K562 (cell line): ENCODE results near the gene C3AR1. TPM values are rescaled to one million over a fixed set of nuclear protein-coding genes. Genes with fewer than 3 reads are reported as not detected.
A peak's percentile ranks its signal among the peaks of the same experiment; 100 is the strongest.

ENCODE experiments used
- COPS2 ChIP-seq: fragments of 450-650 bp; conservative IDR thresholded peaks from 2 replicates; pipeline ENCODE4 v1.6.1; 2016; ENCODE audit warnings: mild to moderate bottlenecking, moderate library complexity
- ERF ChIP-seq: fragments of 450-650 bp; formaldehyde crosslinking; IDR thresholded peaks from 2 replicates; pipeline ENCODE4 v1.4.0; 2020; ENCODE audit warnings: mild to moderate bottlenecking, mixed read lengths
- ETS2 ChIP-seq: IDR thresholded peaks from 2 replicates; pipeline ENCODE4 v1.6.1; 2016; ENCODE audit warnings: borderline replicate concordance, missing genetic modification characterization, mild to moderate bottlenecking, moderate library complexity, missing compliant biosample characterization; ENCODE audit not compliant: poor library complexity, severe bottlenecking
- GABPA ChIP-seq: fragments of 200-800 bp; sonication (Bioruptor generic); conservative IDR thresholded peaks from 2 replicates; pipeline ENCODE4 v1.6.1; 2016; ENCODE audit warnings: low read depth, missing genetic modification characterization, missing compliant biosample characterization
- JUND ChIP-seq, 2 experiments: IDR thresholded peaks; 2 replicates in 1 of 2; 3 replicates in 1 of 2; pipeline ENCODE4 v1.6.1; 2011; ENCODE audit warnings: borderline replicate concordance in 2 of 2, low read depth in 2 of 2, low read length in 2 of 2, improper control_type of control experiment in 1 of 2, missing biosample characterization in 1 of 2, missing genetic modification characterization in 1 of 2, missing genetic modification reagents in 1 of 2
- KLF1 ChIP-seq: fragments of 450-650 bp; IDR thresholded peaks from 2 replicates; pipeline ENCODE4 v1.6.1; 2016; ENCODE audit warnings: missing genetic modification characterization, missing compliant biosample characterization
- MEF2D ChIP-seq: conservative IDR thresholded peaks from 2 replicates; pipeline ENCODE4 v1.6.1; 2016; ENCODE audit warnings: low read depth, missing genetic modification characterization, missing compliant biosample characterization
- PHB ChIP-seq: fragments of 250-450 bp; sonication (Bioruptor Pico); IDR thresholded peaks from 2 replicates; pipeline ENCODE4 v1.5.0; 2021
- RNF2 ChIP-seq: sonication (generic); IDR thresholded peaks from 2 replicates; pipeline ENCODE4 v1.6.1; 2016
- SMC3 ChIP-seq: conservative IDR thresholded peaks from 2 replicates; pipeline ENCODE4 v1.6.1; 2011; ENCODE audit warnings: low read depth, low read length, improper control_type of control experiment; ENCODE audit not compliant: insufficient read depth
- XRCC5 ChIP-seq: fragments of 200-400 bp; formaldehyde crosslinking; IDR thresholded peaks from 2 replicates; pipeline ENCODE4 v1.6.1; 2017; ENCODE audit warnings: low read depth, mild to moderate bottlenecking, low read length
- ZNF124 ChIP-seq: sonication (generic); formaldehyde crosslinking; IDR thresholded peaks from 2 replicates; pipeline ENCODE4 v1.8.1; 2022; ENCODE audit warnings: missing genetic modification reagents
- ZNF311 ChIP-seq: fragments of 250-450 bp; sonication (Bioruptor Pico); IDR thresholded peaks from 2 replicates; pipeline ENCODE4 v1.4.0; 2020; ENCODE audit warnings: mild to moderate bottlenecking, moderate library complexity
- ZNF384 ChIP-seq: IDR thresholded peaks from 2 replicates; pipeline ENCODE4 v1.6.1; 2012; ENCODE audit warnings: low read depth, low read length, improper control_type of control experiment
- ZNF408 ChIP-seq: fragments of 250-450 bp; sonication (Bioruptor Pico); IDR thresholded peaks from 2 replicates; pipeline ENCODE4 v1.4.0; 2020; ENCODE audit warnings: low read depth, mild to moderate bottlenecking, moderate library complexity
- ZNF561 ChIP-seq: fragments of 450-650 bp; formaldehyde crosslinking; conservative IDR thresholded peaks from 2 replicates; pipeline ENCODE4 v1.4.0; 2020; ENCODE audit warnings: mild to moderate bottlenecking, moderate library complexity
- polyA plus RNA-seq, 8 experiments: library from polyadenylated mRNA; depleted of rRNA in 4 of 8; stranded (reverse) in 5 of 8; unstranded in 3 of 8; fragments of >200 nt; fragmentation: Nextera tagmentation in 2 of 8; fragmentation: Illumina TruSeq in 1 of 8; extraction: Ambion mirVana in 2 of 8; extraction: Trizol in 1 of 8; gene quantifications; 2 replicates each; pipeline versions ENCODE4 v1.2.1 to v1.2.3, GENCODE V29; 2011 to 2014; ENCODE audit warnings: inconsistent platforms in 1 of 8, missing spikeins in 1 of 8
- total RNA-seq, 7 experiments: library from RNA; depleted of rRNA in 6 of 7; stranded (reverse); fragments of >200 nt in 6 of 7; fragmentation: Illumina TruSeq in 2 of 7; extraction: Trizol in 2 of 7; gene quantifications; 2 replicates each; pipeline versions ENCODE4 v1.2.1 to v1.2.3, GENCODE V29; 2011 to 2021; ENCODE audit warnings: low replicate concordance in 1 of 7
- TF ChIP-seq, protein P1 (sequence below), 3 experiments: IDR thresholded peaks in 2 of 3; conservative IDR thresholded peaks in 1 of 3; 2 replicates each; pipeline ENCODE4 v1.5.1; 2011 to 2012; ENCODE audit warnings: low read length in 3 of 3, mild to moderate bottlenecking in 3 of 3, control low read depth in 2 of 3, improper control_type of control experiment in 1 of 3, inconsistent platforms in 1 of 3, low read depth in 1 of 3, mixed read lengths in 1 of 3, moderate library complexity in 1 of 3; ENCODE audit not compliant: insufficient read depth in 2 of 3
- TF ChIP-seq, protein P2 (sequence below): fragments of 450-650 bp; IDR thresholded peaks from 2 replicates; pipeline ENCODE4 v1.6.1; 2016; ENCODE audit warnings: borderline replicate concordance
- TF ChIP-seq, protein P3 (sequence below): fragments of 200-800 bp; sonication (Bioruptor generic); IDR thresholded peaks from 2 replicates; pipeline ENCODE4 v1.6.1; 2017; ENCODE audit warnings: missing genetic modification characterization, missing compliant biosample characterization
- TF ChIP-seq, protein P4 (sequence below), 2 experiments: fragments of 150-350 bp in 1 of 2; IDR thresholded peaks; 2 replicates each; pipeline ENCODE4 v1.6.1; 2012 to 2016; ENCODE audit warnings: low read depth in 2 of 2, low read length in 2 of 2, mild to moderate bottlenecking in 1 of 2, moderate library complexity in 1 of 2

C3AR1 gene
- total and polyA plus RNA-seq, 9 of the 15 experiments (the other 6 are each of a cell fraction or from before 2014, with no cell fraction given) = 2.2 to 12.9 (median 5.3) TPM

DNA sequence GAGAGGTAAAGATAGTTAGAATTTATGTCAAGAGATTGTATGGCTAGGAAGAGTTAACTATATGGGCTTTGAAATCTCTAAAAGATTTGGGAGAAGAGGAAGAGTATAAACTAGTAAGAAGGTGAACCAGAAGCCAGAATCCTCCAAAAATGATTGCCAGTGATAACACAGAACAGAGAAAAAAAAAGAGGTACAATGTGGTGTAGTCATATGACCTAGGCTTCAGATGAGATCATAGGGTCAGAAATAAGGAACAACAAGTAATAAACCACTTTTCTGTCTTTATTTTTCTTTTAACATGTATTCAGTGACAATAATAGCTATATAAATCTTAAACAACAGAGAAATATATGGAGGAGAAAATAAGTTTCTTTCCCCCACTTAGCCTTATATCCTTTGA, 14.0 kb upstream of the C3AR1 start (continued):
- TF ChIP-seq JUND (IDR thresholded peaks at IDR 0.05; ENCODE audit: borderline replicate concordance, low read depth, low read length) (peak; percentile 68), JUND (tag; IDR thresholded peaks at IDR 0.05; ENCODE audit: borderline replicate concordance, low read depth, low read length) (peak; percentile 87), MEF2D (0 out of 2 replicates have a peak, but pooled peaks have one; percentile 9), ZNF561 (no peak), SMC3 (no peak), COPS2 (no peak), ERF (CRISPR knock-in tag) (no peak), XRCC5 (no peak), ZNF124 (CRISPR knock-in tag) (no peak), RNF2 (no peak), ZNF384 (peak; percentile 93), ZNF408 (CRISPR knock-in tag) (no peak), ZNF311 (no peak), ETS2 (no peak), KLF1 (no peak), GABPA (tag) (no peak), PHB (no peak)
- TF ChIP-seq, protein P1, sequence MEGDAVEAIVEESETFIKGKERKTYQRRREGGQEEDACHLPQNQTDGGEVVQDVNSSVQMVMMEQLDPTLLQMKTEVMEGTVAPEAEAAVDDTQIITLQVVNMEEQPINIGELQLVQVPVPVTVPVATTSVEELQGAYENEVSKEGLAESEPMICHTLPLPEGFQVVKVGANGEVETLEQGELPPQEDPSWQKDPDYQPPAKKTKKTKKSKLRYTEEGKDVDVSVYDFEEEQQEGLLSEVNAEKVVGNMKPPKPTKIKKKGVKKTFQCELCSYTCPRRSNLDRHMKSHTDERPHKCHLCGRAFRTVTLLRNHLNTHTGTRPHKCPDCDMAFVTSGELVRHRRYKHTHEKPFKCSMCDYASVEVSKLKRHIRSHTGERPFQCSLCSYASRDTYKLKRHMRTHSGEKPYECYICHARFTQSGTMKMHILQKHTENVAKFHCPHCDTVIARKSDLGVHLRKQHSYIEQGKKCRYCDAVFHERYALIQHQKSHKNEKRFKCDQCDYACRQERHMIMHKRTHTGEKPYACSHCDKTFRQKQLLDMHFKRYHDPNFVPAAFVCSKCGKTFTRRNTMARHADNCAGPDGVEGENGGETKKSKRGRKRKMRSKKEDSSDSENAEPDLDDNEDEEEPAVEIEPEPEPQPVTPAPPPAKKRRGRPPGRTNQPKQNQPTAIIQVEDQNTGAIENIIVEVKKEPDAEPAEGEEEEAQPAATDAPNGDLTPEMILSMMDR (IDR thresholded peaks at IDR 0.05 in 2 of 3, conservative IDR thresholded peaks at IDR 0.05 in 1 of 3; ENCODE audit: insufficient read depth in 2 of 3, low read depth in 1 of 3, low read length in 3 of 3) = no peak
- TF ChIP-seq, protein P2, sequence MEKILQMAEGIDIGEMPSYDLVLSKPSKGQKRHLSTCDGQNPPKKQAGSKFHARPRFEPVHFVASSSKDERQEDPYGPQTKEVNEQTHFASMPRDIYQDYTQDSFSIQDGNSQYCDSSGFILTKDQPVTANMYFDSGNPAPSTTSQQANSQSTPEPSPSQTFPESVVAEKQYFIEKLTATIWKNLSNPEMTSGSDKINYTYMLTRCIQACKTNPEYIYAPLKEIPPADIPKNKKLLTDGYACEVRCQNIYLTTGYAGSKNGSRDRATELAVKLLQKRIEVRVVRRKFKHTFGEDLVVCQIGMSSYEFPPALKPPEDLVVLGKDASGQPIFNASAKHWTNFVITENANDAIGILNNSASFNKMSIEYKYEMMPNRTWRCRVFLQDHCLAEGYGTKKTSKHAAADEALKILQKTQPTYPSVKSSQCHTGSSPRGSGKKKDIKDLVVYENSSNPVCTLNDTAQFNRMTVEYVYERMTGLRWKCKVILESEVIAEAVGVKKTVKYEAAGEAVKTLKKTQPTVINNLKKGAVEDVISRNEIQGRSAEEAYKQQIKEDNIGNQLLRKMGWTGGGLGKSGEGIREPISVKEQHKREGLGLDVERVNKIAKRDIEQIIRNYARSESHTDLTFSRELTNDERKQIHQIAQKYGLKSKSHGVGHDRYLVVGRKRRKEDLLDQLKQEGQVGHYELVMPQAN = no peak
- TF ChIP-seq, protein P3, sequence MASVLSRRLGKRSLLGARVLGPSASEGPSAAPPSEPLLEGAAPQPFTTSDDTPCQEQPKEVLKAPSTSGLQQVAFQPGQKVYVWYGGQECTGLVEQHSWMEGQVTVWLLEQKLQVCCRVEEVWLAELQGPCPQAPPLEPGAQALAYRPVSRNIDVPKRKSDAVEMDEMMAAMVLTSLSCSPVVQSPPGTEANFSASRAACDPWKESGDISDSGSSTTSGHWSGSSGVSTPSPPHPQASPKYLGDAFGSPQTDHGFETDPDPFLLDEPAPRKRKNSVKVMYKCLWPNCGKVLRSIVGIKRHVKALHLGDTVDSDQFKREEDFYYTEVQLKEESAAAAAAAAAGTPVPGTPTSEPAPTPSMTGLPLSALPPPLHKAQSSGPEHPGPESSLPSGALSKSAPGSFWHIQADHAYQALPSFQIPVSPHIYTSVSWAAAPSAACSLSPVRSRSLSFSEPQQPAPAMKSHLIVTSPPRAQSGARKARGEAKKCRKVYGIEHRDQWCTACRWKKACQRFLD (CRISPR knock-in tag) = no peak
- TF ChIP-seq, protein P4, sequence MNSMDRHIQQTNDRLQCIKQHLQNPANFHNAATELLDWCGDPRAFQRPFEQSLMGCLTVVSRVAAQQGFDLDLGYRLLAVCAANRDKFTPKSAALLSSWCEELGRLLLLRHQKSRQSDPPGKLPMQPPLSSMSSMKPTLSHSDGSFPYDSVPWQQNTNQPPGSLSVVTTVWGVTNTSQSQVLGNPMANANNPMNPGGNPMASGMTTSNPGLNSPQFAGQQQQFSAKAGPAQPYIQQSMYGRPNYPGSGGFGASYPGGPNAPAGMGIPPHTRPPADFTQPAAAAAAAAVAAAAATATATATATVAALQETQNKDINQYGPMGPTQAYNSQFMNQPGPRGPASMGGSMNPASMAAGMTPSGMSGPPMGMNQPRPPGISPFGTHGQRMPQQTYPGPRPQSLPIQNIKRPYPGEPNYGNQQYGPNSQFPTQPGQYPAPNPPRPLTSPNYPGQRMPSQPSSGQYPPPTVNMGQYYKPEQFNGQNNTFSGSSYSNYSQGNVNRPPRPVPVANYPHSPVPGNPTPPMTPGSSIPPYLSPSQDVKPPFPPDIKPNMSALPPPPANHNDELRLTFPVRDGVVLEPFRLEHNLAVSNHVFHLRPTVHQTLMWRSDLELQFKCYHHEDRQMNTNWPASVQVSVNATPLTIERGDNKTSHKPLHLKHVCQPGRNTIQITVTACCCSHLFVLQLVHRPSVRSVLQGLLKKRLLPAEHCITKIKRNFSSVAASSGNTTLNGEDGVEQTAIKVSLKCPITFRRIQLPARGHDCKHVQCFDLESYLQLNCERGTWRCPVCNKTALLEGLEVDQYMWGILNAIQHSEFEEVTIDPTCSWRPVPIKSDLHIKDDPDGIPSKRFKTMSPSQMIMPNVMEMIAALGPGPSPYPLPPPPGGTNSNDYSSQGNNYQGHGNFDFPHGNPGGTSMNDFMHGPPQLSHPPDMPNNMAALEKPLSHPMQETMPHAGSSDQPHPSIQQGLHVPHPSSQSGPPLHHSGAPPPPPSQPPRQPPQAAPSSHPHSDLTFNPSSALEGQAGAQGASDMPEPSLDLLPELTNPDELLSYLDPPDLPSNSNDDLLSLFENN (IDR thresholded peaks at IDR 0.05; ENCODE audit: low read depth in 2 of 2, low read length in 2 of 2) = no peak
